B cell (primary cell): ENCODE measurements around the gene RTF2. TPM values are rescaled to one million over a fixed set of nuclear protein-coding genes. Genes with fewer than 3 reads are reported as not detected.
"Not testable (repeated sequence)": the region's sequence is repeated elsewhere in the genome, so short reads cannot be mapped to it uniquely, and the experiment has no call there.

Experiments used
- ATAC-seq: fragments of 200-7000 bp; cut with Tn5 transposase; one replicate; pipeline ENCODE4 v1.10.0; 2021; ENCODE audit warnings: low read depth, mild to moderate bottlenecking, moderate number of reproducible peaks, moderate library complexity
- CTCF ChIA-PET: fragments of 350-600 bp; sonication (Branson Sonifier 250); formaldehyde crosslinking; loops from one replicate; lab custom pipeline; 2021; ENCODE audit warnings: antibody characterized with exemption, inconsistent platforms; lab: Charles Lee
- POLR2A ChIA-PET: fragments of 350-600 bp; sonication (Branson Sonifier 250); formaldehyde crosslinking; loops from one replicate; lab custom pipeline; 2021; ENCODE audit warnings: antibody characterized with exemption; lab: Charles Lee
- DNase-seq: peaks from one replicate; pipeline ENCODE4 v3.0.0; 2013
- H2AFZ ChIP-seq: 2 replicates; pipeline ENCODE4 v1.6.1; 2012; ENCODE audit warnings: mild to moderate bottlenecking, low read depth, low read length; ENCODE audit not compliant: insufficient read depth, poor library complexity, severe bottlenecking
- H3K27ac ChIP-seq, 2 donors: 1 replicate in 1 of 2; 2 replicates in 1 of 2; pipeline ENCODE4 v1.5.1; 2012 to 2013; ENCODE audit warnings: low read length in 2 of 2, mild to moderate bottlenecking in 2 of 2, moderate library complexity in 1 of 2
- H3K27me3 ChIP-seq, 4 experiments: fragments of 200-600 bp in 1 of 4; sonication (generic) in 1 of 4; replicated peaks in 1 of 4; 1 replicate in 2 of 4; 2 replicates in 2 of 4; pipeline versions ENCODE4 v1.6.1 to v1.7.0; 2013 to 2016; ENCODE audit warnings: low read length in 3 of 4, mild to moderate bottlenecking in 2 of 4, mixed read lengths in 1 of 4, moderate library complexity in 1 of 4; ENCODE audit not compliant: insufficient read depth in 4 of 4, control insufficient read depth in 3 of 4; ENCODE audit errors: control extremely low read depth in 1 of 4
- H3K36me3 ChIP-seq, 2 experiments: replicated peaks in 1 of 2; 1 replicate in 1 of 2; 2 replicates in 1 of 2; pipeline versions ENCODE4 v1.6.1 to v1.7.1; 2013; ENCODE audit warnings: low read length in 1 of 2; ENCODE audit not compliant: insufficient read depth in 2 of 2, control insufficient read depth in 1 of 2; ENCODE audit errors: control extremely low read depth in 1 of 2, extremely low read depth in 1 of 2
- H3K4me1 ChIP-seq, 2 donors: fragments of 200-600 bp in 1 of 2; sonication (generic) in 1 of 2; 1 replicate in 1 of 2; 2 replicates in 1 of 2; pipeline versions ENCODE4 v1.5.1 to v1.6.1; 2013 to 2017; ENCODE audit warnings: low read length in 2 of 2; ENCODE audit not compliant: control insufficient read depth in 2 of 2, insufficient read depth in 2 of 2
- H3K4me2 ChIP-seq: replicated peaks from 2 replicates; pipeline ENCODE3; 2012; ENCODE audit warnings: mild to moderate bottlenecking, low read depth, low read length; ENCODE audit not compliant: poor library complexity, severe bottlenecking
- H3K4me3 ChIP-seq, 5 experiments: fragments of 200-600 bp in 1 of 5; sonication (generic) in 1 of 5; 1 replicate in 3 of 5; 2 replicates in 2 of 5; pipeline versions ENCODE4 v1.5.1 to v1.7.0; 2011 to 2016; ENCODE audit warnings: low read length in 4 of 5, mild to moderate bottlenecking in 4 of 5, low read depth in 2 of 5, control low read depth in 1 of 5, moderate library complexity in 1 of 5; ENCODE audit not compliant: insufficient read depth in 1 of 5; ENCODE audit errors: control extremely low read depth in 1 of 5, extremely low read depth in 1 of 5
- H3K79me2 ChIP-seq: fragments of 200-600 bp; sonication (generic); one replicate; pipeline ENCODE4 v1.6.0; 2016; ENCODE audit warnings: low read length; ENCODE audit not compliant: control insufficient read depth, insufficient read depth
- H3K9ac ChIP-seq: fragments of 200-600 bp; sonication (generic); 2 replicates; pipeline ENCODE4 v1.6.1; 2017; ENCODE audit warnings: mild to moderate bottlenecking, low read length, moderate library complexity
- H3K9me3 ChIP-seq, 3 donors: one replicate each; pipeline versions ENCODE4 v1.6.1 to v1.7.1; 2013; ENCODE audit warnings: low read length in 2 of 3; ENCODE audit not compliant: control insufficient read depth in 2 of 3, insufficient read depth in 1 of 3; ENCODE audit errors: control extremely low read depth in 1 of 3
- H4K20me1 ChIP-seq: 2 replicates; pipeline ENCODE4 v1.6.0; 2012; ENCODE audit warnings: mild to moderate bottlenecking, low read length; ENCODE audit not compliant: insufficient read depth, control insufficient read depth, poor library complexity, severe bottlenecking
- H3K27ac Mint-ChIP-seq: one replicate; pipeline ENCODE4 v1.8.0; 2021; ENCODE audit warnings: mixed read lengths
- H3K27me3 Mint-ChIP-seq: one replicate; pipeline ENCODE4 v1.8.0; 2021; ENCODE audit warnings: mixed read lengths
- H3K4me1 Mint-ChIP-seq: one replicate; pipeline ENCODE4 v1.8.0; 2021; ENCODE audit warnings: mixed read lengths
- H3K4me3 Mint-ChIP-seq: one replicate; pipeline ENCODE4 v1.8.0; 2021; ENCODE audit warnings: mixed read lengths
- H3K9me3 Mint-ChIP-seq: one replicate; pipeline ENCODE4 v1.8.0; 2022; ENCODE audit warnings: mixed read lengths; ENCODE audit not compliant: insufficient read depth
- EZH2 ChIP-seq: IDR thresholded peaks from 2 replicates; pipeline ENCODE4 v1.6.1; 2012; ENCODE audit warnings: borderline replicate concordance, low read depth, mild to moderate bottlenecking, moderate library complexity, low read length; ENCODE audit not compliant: insufficient read depth, poor library complexity, severe bottlenecking
- WGBS: methylation state at CpG from one replicate; pipeline ENCODE4 v1.1.5; 2013; ENCODE audit warnings: missing lambda C conversion rate; ENCODE audit not compliant: insufficient coverage; 5-methylcytosine and 5-hydroxymethylcytosine counted together
- intact Hi-C: fragments of 100-400 bp; cut with micrococcal nuclease; formaldehyde crosslinking; loops from one replicate; pipeline ENCODE4 v1.10.0; 2022
- polyA plus RNA-seq: library from polyadenylated mRNA; depleted of rRNA; stranded (reverse); fragments of >200 nt; gene quantifications from 2 replicates; pipeline ENCODE4 v1.2.3, GENCODE V29; 2012
- total RNA-seq, 2 donors: library from RNA; stranded (reverse); fragments of 120-200 nt in 1 of 2; gene quantifications; 1 replicate in 1 of 2; 2 replicates in 1 of 2; pipeline versions ENCODE4 v1.2.3 to v1.2.4, GENCODE V29; 2013 to 2022
- TF ChIP-seq, protein P1 (sequence below): fragments of 200-600 bp; IDR thresholded peaks from one replicate; pipeline ENCODE4 v1.8.0; 2022; ENCODE audit warnings: antibody characterized with exemption, mild to moderate bottlenecking

The RTF2 gene
- total and polyA plus RNA-seq, 2 donors (not counting 1 experiment from before 2014, with no cell fraction given) = 34.6 to 78.4 TPM

DNA sequence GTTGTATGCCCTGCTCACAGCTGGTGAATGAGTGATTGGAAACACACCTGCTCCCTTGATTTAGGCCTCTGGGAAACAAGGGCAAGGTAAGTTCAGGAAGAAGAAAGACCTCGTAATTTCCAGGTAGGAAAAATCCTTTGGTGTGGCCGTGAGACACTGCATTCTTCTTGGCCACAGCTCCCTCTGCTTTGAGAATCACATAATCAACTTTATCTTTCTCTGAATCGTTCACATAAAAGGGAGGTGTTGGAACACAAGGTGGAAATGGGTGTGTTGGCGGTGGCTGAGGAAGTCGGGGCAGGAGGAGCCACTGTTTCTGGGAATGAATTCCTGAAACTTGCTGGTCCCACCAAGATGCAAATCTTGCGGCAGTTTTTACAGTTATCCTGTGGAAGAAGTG, 90.5 kb downstream of the RTF2 start:
- H3K4me2 ChIP-seq = no peak overlapping the region
- H3K9me3 ChIP-seq = no peaks in the 10 kb centered on the region
- Mint-ChIP-seq H3K9me3 (no peaks in the 10 kb centered on the region), H3K4me3 (no peak overlapping the region), H3K27ac (no peak overlapping the region), H3K4me1 (peaks cover 8% of the 10 kb centered on the region), H3K27me3 (no peaks in the 10 kb centered on the region)
- ATAC-seq (no peak), DNase-seq (no peak)
- TF ChIP-seq, protein P1, sequence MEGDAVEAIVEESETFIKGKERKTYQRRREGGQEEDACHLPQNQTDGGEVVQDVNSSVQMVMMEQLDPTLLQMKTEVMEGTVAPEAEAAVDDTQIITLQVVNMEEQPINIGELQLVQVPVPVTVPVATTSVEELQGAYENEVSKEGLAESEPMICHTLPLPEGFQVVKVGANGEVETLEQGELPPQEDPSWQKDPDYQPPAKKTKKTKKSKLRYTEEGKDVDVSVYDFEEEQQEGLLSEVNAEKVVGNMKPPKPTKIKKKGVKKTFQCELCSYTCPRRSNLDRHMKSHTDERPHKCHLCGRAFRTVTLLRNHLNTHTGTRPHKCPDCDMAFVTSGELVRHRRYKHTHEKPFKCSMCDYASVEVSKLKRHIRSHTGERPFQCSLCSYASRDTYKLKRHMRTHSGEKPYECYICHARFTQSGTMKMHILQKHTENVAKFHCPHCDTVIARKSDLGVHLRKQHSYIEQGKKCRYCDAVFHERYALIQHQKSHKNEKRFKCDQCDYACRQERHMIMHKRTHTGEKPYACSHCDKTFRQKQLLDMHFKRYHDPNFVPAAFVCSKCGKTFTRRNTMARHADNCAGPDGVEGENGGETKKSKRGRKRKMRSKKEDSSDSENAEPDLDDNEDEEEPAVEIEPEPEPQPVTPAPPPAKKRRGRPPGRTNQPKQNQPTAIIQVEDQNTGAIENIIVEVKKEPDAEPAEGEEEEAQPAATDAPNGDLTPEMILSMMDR = no peak
- TF ChIP-seq EZH2 = no peak
- no peaks in the 10 kb centered on the region for H4K20me1 ChIP-seq
- POLR2A ChIA-PET = no interaction called here
- CTCF ChIA-PET = no interaction called here
- H3K36me3 ChIP-seq = no peaks in the 10 kb centered on the region
- H3K4me1 ChIP-seq = peaks cover 0 to 6% of the 10 kb centered on the region in 2 donors
- no peak overlapping the region for H3K27ac ChIP-seq
- 85% methylated on average over 4 of the region's 6 CpGs for WGBS
- intact Hi-C loops = no loop called here
- H2AFZ ChIP-seq = no peak overlapping the region
- no peak overlapping the region for H3K9ac ChIP-seq
- H3K4me3 ChIP-seq = no peak overlapping the region
- H3K79me2 ChIP-seq = no peaks in the 10 kb centered on the region
- no peaks in the 10 kb centered on the region for H3K27me3 ChIP-seq

- H3K36me3 ChIP-seq, POLR2A ChIA-PET, H3K9me3 ChIP-seq, ATAC-seq, H3K27me3 ChIP-seq, H2AFZ ChIP-seq, H3K4me2 ChIP-seq, DNase-seq, H3K27ac ChIP-seq, H3K9me3 Mint-ChIP-seq, H3K4me3 Mint-ChIP-seq, H3K79me2 ChIP-seq, intact Hi-C loops, CTCF ChIA-PET, H4K20me1 ChIP-seq, H3K4me1 Mint-ChIP-seq, H3K27ac Mint-ChIP-seq, H3K27me3 Mint-ChIP-seq, H3K9ac ChIP-seq, H3K4me3 ChIP-seq, H3K4me1 ChIP-seq: not testable (repeated sequence)
- 92% methylated on average over 4 of the region's 6 CpGs for WGBS
Measured at GRCh38 chr20:56564526-56564925, 96.1 kb downstream of the RTF2 start.
